HCT116 (cell line): Measurements from ENCODE around the gene RNF144B. TPM values are rescaled to one million over a fixed set of nuclear protein-coding genes. Genes with fewer than 3 reads are reported as not detected.

ENCODE experiments used
- ATAC-seq: fragments of 200-7000 bp; cut with Tn5 transposase; 2 replicates; pipeline ENCODE4 v1.9.1; 2020; ENCODE audit warnings: mild to moderate bottlenecking, moderate library complexity
- BruUV-seq: library from RNA; stranded (reverse); fragments of 400-500 nt; replicated peaks from 2 replicates; lab custom pipeline; 2021; lab: Mats Ljungman, UMichigan
- CTCF ChIA-PET: fragments of 300-600 bp; sonication (Branson Sonifier 250); formaldehyde crosslinking; loops from one replicate; lab custom pipeline; 2021; ENCODE audit warnings: antibody characterized with exemption; lab: Charles Lee
- POLR2A ChIA-PET: fragments of 300-600, 350-600 bp; sonication (Branson Sonifier 250); formaldehyde crosslinking; loops from one replicate; lab custom pipeline; 2021; ENCODE audit warnings: antibody characterized with exemption; lab: Charles Lee
- RAD21 ChIA-PET, 2 experiments: fragments of 300-600 bp; sonication (Branson Sonifier 250); formaldehyde crosslinking; loops; one replicate each; lab custom pipeline; 2023; ENCODE audit warnings: low total read pairs in 2 of 2; ENCODE audit not compliant: uncharacterized antibody in 2 of 2, unreplicated experiment in 2 of 2, low non-redundant PET in 1 of 2; lab: Charles Lee
- DNase-seq: peaks from one replicate; pipeline ENCODE4 v3.0.0-alpha.2; 2010; ENCODE audit warnings: low read depth, low spot score
- H2AFZ ChIP-seq: fragments of 200-600 bp; shearing (Covaris generic), sonication (generic); 2 replicates; pipeline ENCODE4 v1.6.1; 2017; ENCODE audit warnings: low read depth, mixed run types, mixed read lengths, antibody characterized with exemption, low read length; ENCODE audit not compliant: poor library complexity, severe bottlenecking
- H3K27ac ChIP-seq: 2 replicates; pipeline ENCODE4 v1.5.1; 2012; ENCODE audit warnings: low read depth, low read length
- H3K27me3 ChIP-seq: fragments of 200-600 bp; sonication (generic); 2 replicates; pipeline ENCODE4 v1.6.1; 2016; ENCODE audit warnings: mixed run types, low read length, mixed read lengths; ENCODE audit not compliant: insufficient read depth
- H3K36me3 ChIP-seq, 2 experiments: fragments of 200-500 bp in 1 of 2; fragments of 200-600 bp in 1 of 2; sonication (Bioruptor generic) in 1 of 2; sonication (generic) in 1 of 2; 2 replicates each; pipeline versions ENCODE4 v1.5.1 to v1.6.1; 2014 to 2016; ENCODE audit warnings: low read length in 2 of 2, inconsistent platforms in 1 of 2, mixed read lengths in 1 of 2, mixed run types in 1 of 2; ENCODE audit not compliant: insufficient read depth in 2 of 2, control insufficient read depth in 1 of 2
- H3K4me1 ChIP-seq, 2 experiments: fragments of 200-600 bp in 1 of 2; sonication (generic) in 1 of 2; 2 replicates each; pipeline versions ENCODE4 v1.5.1 to v1.6.1; 2012 to 2017; ENCODE audit warnings: low read length in 2 of 2, inconsistent platforms in 1 of 2, mild to moderate bottlenecking in 1 of 2, mixed read lengths in 1 of 2, mixed run types in 1 of 2, moderate library complexity in 1 of 2; ENCODE audit not compliant: insufficient read depth in 2 of 2, control insufficient read depth in 1 of 2
- H3K4me2 ChIP-seq: fragments of 200-600 bp; sonication (generic); 2 replicates; pipeline ENCODE4 v1.6.1; 2017; ENCODE audit warnings: mixed run types, low read length, mixed read lengths
- H3K4me3 ChIP-seq, 2 experiments: fragments of 200-600 bp in 1 of 2; sonication (generic) in 1 of 2; replicated peaks in 1 of 2; 2 replicates each; pipeline ENCODE4 v1.5.1; 2011 to 2016; ENCODE audit warnings: low read length in 2 of 2, control low read depth in 1 of 2, low read depth in 1 of 2, mild to moderate bottlenecking in 1 of 2, mixed read lengths in 1 of 2, mixed run types in 1 of 2
- H3K79me2 ChIP-seq: fragments of 200-600 bp; sonication (generic); 2 replicates; pipeline ENCODE4 v1.6.1; 2017; ENCODE audit warnings: mild to moderate bottlenecking, mixed run types, low read length, moderate library complexity, mixed read lengths; ENCODE audit not compliant: insufficient read depth
- H3K9ac ChIP-seq: fragments of 200-600 bp; sonication (generic); 2 replicates; pipeline ENCODE4 v1.6.1; 2016; ENCODE audit warnings: low read length, mixed read lengths
- H3K9me2 ChIP-seq: fragments of 200-600 bp; sonication (generic), shearing (Covaris generic); 2 replicates; pipeline ENCODE4 v1.6.1; 2017; ENCODE audit warnings: mixed run types, mild to moderate bottlenecking, moderate library complexity; ENCODE audit not compliant: insufficient read depth
- H3K9me3 ChIP-seq, 2 experiments: fragments of 200-500 bp in 1 of 2; fragments of 200-600 bp in 1 of 2; sonication (Bioruptor generic) in 1 of 2; sonication (generic) in 1 of 2; 2 replicates each; pipeline ENCODE4 v1.6.1; 2014 to 2017; ENCODE audit warnings: low read length in 2 of 2, mixed read lengths in 2 of 2, inconsistent platforms in 1 of 2, low read depth in 1 of 2, mild to moderate bottlenecking in 1 of 2, mixed run types in 1 of 2, moderate library complexity in 1 of 2; ENCODE audit not compliant: control insufficient read depth in 1 of 2, insufficient read depth in 1 of 2
- H4K20me1 ChIP-seq: fragments of 200-600 bp; sonication (generic), shearing (Covaris generic); 2 replicates; pipeline ENCODE4 v1.6.1; 2017; ENCODE audit warnings: mixed run types, mild to moderate bottlenecking, moderate library complexity; ENCODE audit not compliant: insufficient read depth
- ATF3 ChIP-seq: IDR thresholded peaks from 2 replicates; pipeline ENCODE4 v1.6.1; 2012
- CBX3 ChIP-seq: IDR thresholded peaks from 2 replicates; pipeline ENCODE4 v1.6.1; 2012; ENCODE audit warnings: low read depth
- CEBPB ChIP-seq: IDR thresholded peaks from 2 replicates; pipeline ENCODE4 v1.6.1; 2012; ENCODE audit warnings: low read depth
- EGR1 ChIP-seq: IDR thresholded peaks from 2 replicates; pipeline ENCODE4 v1.6.1; 2012; ENCODE audit warnings: low read depth
- ELF1 ChIP-seq: IDR thresholded peaks from 2 replicates; pipeline ENCODE4 v1.6.1; 2012; ENCODE audit warnings: low read depth, borderline replicate concordance
- EZH2 ChIP-seq: fragments of 200-600 bp; sonication (generic); IDR thresholded peaks from 2 replicates; pipeline ENCODE4 v1.6.1; 2017; ENCODE audit warnings: antibody characterized with exemption, mixed run types
- FOSL1 ChIP-seq: IDR thresholded peaks from 2 replicates; pipeline ENCODE4 v1.6.1; 2012; ENCODE audit warnings: low read depth
- POLR2A ChIP-seq: IDR thresholded peaks from 2 replicates; pipeline ENCODE4 v1.7.0; 2011; ENCODE audit warnings: borderline replicate concordance; ENCODE audit not compliant: insufficient read depth, insufficient read length; ENCODE audit errors: extremely low read depth
- RAD21 ChIP-seq: IDR thresholded peaks from 2 replicates; pipeline ENCODE4 v1.6.1; 2012; ENCODE audit warnings: low read depth, mild to moderate bottlenecking
- REST ChIP-seq: IDR thresholded peaks from 2 replicates; pipeline ENCODE4 v1.6.1; 2012; ENCODE audit warnings: low read depth
- SP1 ChIP-seq: IDR thresholded peaks from 2 replicates; pipeline ENCODE4 v1.6.1; 2012; ENCODE audit warnings: low read depth
- SRF ChIP-seq: IDR thresholded peaks from 2 replicates; pipeline ENCODE4 v1.6.1; 2012; ENCODE audit warnings: low read depth
- TCF7L2 ChIP-seq: IDR thresholded peaks from 2 replicates; pipeline ENCODE4 v1.7.0; 2011; ENCODE audit warnings: borderline replicate concordance, inconsistent platforms; ENCODE audit not compliant: insufficient read depth, insufficient read length; ENCODE audit errors: extremely low read depth
- ZFX ChIP-seq: fragments of 450-650 bp; IDR thresholded peaks from 2 replicates; pipeline ENCODE4 v1.6.1; 2017
- ZNF274 ChIP-seq: fragments of 200-500 bp; sonication (Bioruptor generic); IDR thresholded peaks from 2 replicates; pipeline ENCODE4 v1.6.1; 2014; ENCODE audit warnings: mild to moderate bottlenecking, low read depth, low read length, inconsistent platforms
- intact Hi-C: fragments of 100-400 bp; cut with micrococcal nuclease; formaldehyde crosslinking; loops from 2 replicates; pipeline ENCODE4 v1.10.0; 2022
- total RNA-seq: library from RNA; stranded (reverse); gene quantifications from one replicate; pipeline ENCODE4 v1.2.1, GENCODE V29; 2021; ENCODE audit not compliant: unreplicated experiment
- TF ChIP-seq, protein P1 (sequence below): IDR thresholded peaks from 2 replicates; pipeline ENCODE4 v1.6.1; 2011; ENCODE audit warnings: mild to moderate bottlenecking, low read length, moderate library complexity; ENCODE audit not compliant: insufficient replicate concordance; ENCODE audit errors: extremely low read depth
- TF ChIP-seq, protein P2 (sequence below): IDR thresholded peaks from 2 replicates; pipeline ENCODE4 v1.6.1; 2012

RNF144B gene
- total RNA-seq, 1 experiment from 2014 or later, result 2.1 TPM

DNA sequence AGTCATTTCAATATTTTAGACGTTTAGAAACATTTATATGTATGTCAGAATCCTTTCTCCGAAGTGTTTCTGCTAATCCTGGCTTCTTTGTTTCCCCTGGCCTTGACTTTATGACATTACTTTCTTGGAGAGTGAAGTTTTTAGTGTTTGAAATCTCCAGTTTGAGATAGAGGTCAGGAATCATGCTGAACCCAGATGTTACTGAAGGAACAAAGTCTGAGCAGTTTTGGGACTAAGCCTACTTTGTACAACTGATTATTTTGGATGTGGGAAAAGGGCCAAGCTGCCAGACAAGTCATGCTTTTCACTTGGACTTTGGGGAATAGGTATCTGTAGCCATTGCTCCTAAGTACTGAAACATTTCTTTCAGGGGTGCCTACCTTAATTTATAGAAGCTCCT, 2.3 kb downstream of the RNF144B start:
- no peak for TF ChIP-seq EZH2
- TF ChIP-seq ATF3, result no peak
- no peak for TF ChIP-seq SRF
- no peak for TF ChIP-seq ZNF274
- TF ChIP-seq ZFX, result no peak
- TF ChIP-seq, protein P1, sequence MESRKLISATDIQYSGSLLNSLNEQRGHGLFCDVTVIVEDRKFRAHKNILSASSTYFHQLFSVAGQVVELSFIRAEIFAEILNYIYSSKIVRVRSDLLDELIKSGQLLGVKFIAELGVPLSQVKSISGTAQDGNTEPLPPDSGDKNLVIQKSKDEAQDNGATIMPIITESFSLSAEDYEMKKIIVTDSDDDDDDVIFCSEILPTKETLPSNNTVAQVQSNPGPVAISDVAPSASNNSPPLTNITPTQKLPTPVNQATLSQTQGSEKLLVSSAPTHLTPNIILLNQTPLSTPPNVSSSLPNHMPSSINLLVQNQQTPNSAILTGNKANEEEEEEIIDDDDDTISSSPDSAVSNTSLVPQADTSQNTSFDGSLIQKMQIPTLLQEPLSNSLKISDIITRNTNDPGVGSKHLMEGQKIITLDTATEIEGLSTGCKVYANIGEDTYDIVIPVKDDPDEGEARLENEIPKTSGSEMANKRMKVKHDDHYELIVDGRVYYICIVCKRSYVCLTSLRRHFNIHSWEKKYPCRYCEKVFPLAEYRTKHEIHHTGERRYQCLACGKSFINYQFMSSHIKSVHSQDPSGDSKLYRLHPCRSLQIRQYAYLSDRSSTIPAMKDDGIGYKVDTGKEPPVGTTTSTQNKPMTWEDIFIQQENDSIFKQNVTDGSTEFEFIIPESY, result no peak
- TF ChIP-seq RAD21, result no peak
- TF ChIP-seq POLR2A, result no peak
- no peak for TF ChIP-seq REST
- TF ChIP-seq, protein P2, sequence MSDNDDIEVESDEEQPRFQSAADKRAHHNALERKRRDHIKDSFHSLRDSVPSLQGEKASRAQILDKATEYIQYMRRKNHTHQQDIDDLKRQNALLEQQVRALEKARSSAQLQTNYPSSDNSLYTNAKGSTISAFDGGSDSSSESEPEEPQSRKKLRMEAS, result no peak
- TF ChIP-seq FOSL1, result no peak
- no peak for TF ChIP-seq TCF7L2
- no peak for TF ChIP-seq CEBPB
- TF ChIP-seq CBX3, result no peak
- TF ChIP-seq ELF1, result no peak
- no peak for TF ChIP-seq EGR1
- no peak for TF ChIP-seq SP1
- no peaks in the 10 kb centered on the region for H3K79me2 ChIP-seq
- no peaks in the 10 kb centered on the region for H3K9me2 ChIP-seq
- H2AFZ ChIP-seq, result no peak overlapping the region
- H3K4me1 ChIP-seq, result peaks cover 9 to 14% of the 10 kb centered on the region in 2 experiments
- BruUV-seq, result no TSS peak
- RAD21 ChIA-PET, result no interaction called here
- POLR2A ChIA-PET, result no interaction called here
- H4K20me1 ChIP-seq, result no peaks in the 10 kb centered on the region
- no peak overlapping the region for H3K9ac ChIP-seq
- H3K9me3 ChIP-seq, result no peaks in the 10 kb centered on the region
- DNase-seq (no peak), ATAC-seq (no peak)
- H3K27ac ChIP-seq, result no peak overlapping the region
- no peak overlapping the region for H3K4me2 ChIP-seq
- CTCF ChIA-PET, result no interaction called here
- no peaks in the 10 kb centered on the region for H3K27me3 ChIP-seq
- intact Hi-C loops, result no loop called here
- H3K4me3 ChIP-seq, result no peak overlapping the region
- H3K36me3 ChIP-seq, result no peaks in the 10 kb centered on the region
